Measurements from ENCODE around the gene COL4A6. TPM values are rescaled to one million over a fixed set of nuclear protein-coding genes. Genes with fewer than 3 reads are reported as not detected.
A peak's percentile ranks its signal among the peaks of the same experiment; 100 is the strongest.

COL4A6 gene
- total RNA-seq, 1 donor from 2014 or later, result 4.1 TPM

DNA sequence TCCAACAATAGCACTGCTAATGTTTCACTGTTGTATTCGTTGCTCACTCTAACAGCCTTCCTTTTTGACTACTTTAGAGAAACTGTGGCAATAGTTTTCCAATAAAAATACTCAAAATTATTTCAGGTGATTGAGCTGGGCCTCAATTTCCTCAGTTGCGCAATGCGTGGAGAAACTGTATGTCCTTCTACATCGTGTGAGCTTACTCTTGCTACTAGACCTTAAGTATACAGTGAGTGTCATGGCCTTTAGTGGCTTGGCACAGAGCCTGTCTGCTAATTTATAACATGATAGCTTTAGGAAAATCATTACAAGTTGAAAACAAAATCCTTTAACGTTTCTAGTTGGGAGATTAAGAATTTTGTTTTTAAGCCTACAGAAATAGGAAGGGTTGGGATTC, 114.5 kb downstream of the COL4A6 start:
- no peaks in the 10 kb centered on the region for H3K27me3 Mint-ChIP-seq (ENCODE audit: low read depth)
- H3K27ac Mint-ChIP-seq (ENCODE audit: unreplicated experiment), result no peak overlapping the region
- H3K9me3 Mint-ChIP-seq (ENCODE audit: low read depth), result no peaks in the 10 kb centered on the region
- H3K4me1 Mint-ChIP-seq (ENCODE audit: low read depth), result no peaks in the 10 kb centered on the region
- H3K4me3 Mint-ChIP-seq (ENCODE audit: unreplicated experiment), result no peak overlapping the region
- TF ChIP-seq, protein P1, sequence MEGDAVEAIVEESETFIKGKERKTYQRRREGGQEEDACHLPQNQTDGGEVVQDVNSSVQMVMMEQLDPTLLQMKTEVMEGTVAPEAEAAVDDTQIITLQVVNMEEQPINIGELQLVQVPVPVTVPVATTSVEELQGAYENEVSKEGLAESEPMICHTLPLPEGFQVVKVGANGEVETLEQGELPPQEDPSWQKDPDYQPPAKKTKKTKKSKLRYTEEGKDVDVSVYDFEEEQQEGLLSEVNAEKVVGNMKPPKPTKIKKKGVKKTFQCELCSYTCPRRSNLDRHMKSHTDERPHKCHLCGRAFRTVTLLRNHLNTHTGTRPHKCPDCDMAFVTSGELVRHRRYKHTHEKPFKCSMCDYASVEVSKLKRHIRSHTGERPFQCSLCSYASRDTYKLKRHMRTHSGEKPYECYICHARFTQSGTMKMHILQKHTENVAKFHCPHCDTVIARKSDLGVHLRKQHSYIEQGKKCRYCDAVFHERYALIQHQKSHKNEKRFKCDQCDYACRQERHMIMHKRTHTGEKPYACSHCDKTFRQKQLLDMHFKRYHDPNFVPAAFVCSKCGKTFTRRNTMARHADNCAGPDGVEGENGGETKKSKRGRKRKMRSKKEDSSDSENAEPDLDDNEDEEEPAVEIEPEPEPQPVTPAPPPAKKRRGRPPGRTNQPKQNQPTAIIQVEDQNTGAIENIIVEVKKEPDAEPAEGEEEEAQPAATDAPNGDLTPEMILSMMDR (IDR thresholded peaks at IDR 0.05), result no peak
- DNase-seq (ENCODE audit: low spot score), result no peak
- H3K36me3 Mint-ChIP-seq (ENCODE audit: low read depth), result peaks cover 1% of the 10 kb centered on the region

DNA sequence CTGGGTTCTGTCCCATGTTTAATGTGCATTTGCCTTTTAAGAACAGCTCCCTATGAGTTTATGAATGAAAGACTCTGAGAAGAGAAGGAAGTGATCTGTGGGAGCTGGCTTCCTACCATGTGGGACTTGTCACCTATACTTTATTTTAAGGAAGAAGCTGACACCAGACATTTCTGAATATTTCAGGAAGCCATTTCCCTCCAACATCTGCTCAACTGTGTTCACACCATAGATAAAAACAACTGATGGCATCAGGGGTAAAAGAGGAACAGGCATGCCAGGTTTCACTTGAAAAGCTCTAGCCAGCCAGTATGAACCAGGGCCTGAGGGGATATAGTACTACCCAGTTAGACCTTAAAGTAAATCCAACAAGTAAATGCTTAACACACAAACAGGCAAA, 116.0 kb downstream of the COL4A6 start:
- DNase-seq (ENCODE audit: low spot score), result no peak
- TF ChIP-seq, protein P1 (IDR thresholded peaks at IDR 0.05), result no peak
- H3K27me3 Mint-ChIP-seq (ENCODE audit: low read depth), result no peaks in the 10 kb centered on the region
- no peaks in the 10 kb centered on the region for H3K4me1 Mint-ChIP-seq (ENCODE audit: low read depth)
- H3K4me3 Mint-ChIP-seq (ENCODE audit: unreplicated experiment), result no peak overlapping the region
- H3K36me3 Mint-ChIP-seq (ENCODE audit: low read depth), result peaks cover 1% of the 10 kb centered on the region
- no peak overlapping the region for H3K27ac Mint-ChIP-seq (ENCODE audit: unreplicated experiment)
- no peaks in the 10 kb centered on the region for H3K9me3 Mint-ChIP-seq (ENCODE audit: low read depth)

GRCh38 chrX:108316456-108316855, 121.8 kb downstream of the COL4A6 start:
- Mint-ChIP-seq H3K4me3 (ENCODE audit: unreplicated experiment) (no peak overlapping the region), H3K27ac (ENCODE audit: unreplicated experiment) (no peak overlapping the region), H3K9me3 (ENCODE audit: low read depth) (peaks cover 6% of the 10 kb centered on the region), H3K36me3 (ENCODE audit: low read depth) (no peaks in the 10 kb centered on the region), H3K27me3 (ENCODE audit: low read depth) (no peaks in the 10 kb centered on the region), H3K4me1 (ENCODE audit: low read depth) (peaks cover 14% of the 10 kb centered on the region)
- TF ChIP-seq, protein P1 (IDR thresholded peaks at IDR 0.05), result no peak
- no peak for DNase-seq (ENCODE audit: low spot score)

- Mint-ChIP-seq H3K4me3 (ENCODE audit: unreplicated experiment) (no peak overlapping the region), H3K4me1 (ENCODE audit: low read depth) (peaks cover 14% of the 10 kb centered on the region), H3K27ac (ENCODE audit: unreplicated experiment) (no peak overlapping the region), H3K27me3 (ENCODE audit: low read depth) (no peaks in the 10 kb centered on the region), H3K36me3 (ENCODE audit: low read depth) (no peaks in the 10 kb centered on the region), H3K9me3 (ENCODE audit: low read depth) (peaks cover 6% of the 10 kb centered on the region)
- DNase-seq (ENCODE audit: low spot score), result no peak
- TF ChIP-seq, protein P1 (IDR thresholded peaks at IDR 0.05), result no peak
Observed at GRCh38 chrX:108313669-108314068, 124.6 kb downstream of the COL4A6 start.

DNA sequence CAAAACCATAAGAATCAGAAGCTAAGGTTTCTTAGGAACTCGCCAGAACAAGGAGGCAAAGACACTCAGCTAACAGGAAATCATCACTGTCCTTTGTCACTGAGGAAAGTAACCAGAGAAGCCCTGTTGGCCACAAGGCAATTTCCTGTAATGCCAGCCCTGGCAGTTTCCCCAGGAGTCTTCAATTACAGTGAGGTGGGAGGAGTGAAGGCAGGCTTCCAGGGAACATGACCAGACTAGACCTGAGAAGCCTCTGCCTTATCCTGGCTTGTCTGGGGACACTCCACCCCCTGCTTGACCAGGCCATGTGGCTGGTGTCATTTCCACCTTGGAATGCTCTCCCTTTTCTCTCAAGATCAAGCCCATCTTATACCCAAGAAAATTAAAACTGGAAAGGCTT, 125.3 kb downstream of the COL4A6 start:
- Mint-ChIP-seq H3K27ac (ENCODE audit: unreplicated experiment) (peak overlapping the region; percentile 80), H3K9me3 (ENCODE audit: low read depth) (peaks cover 6% of the 10 kb centered on the region), H3K4me1 (ENCODE audit: low read depth) (peaks cover 18% of the 10 kb centered on the region), H3K27me3 (ENCODE audit: low read depth) (no peaks in the 10 kb centered on the region), H3K4me3 (ENCODE audit: unreplicated experiment) (no peak overlapping the region), H3K36me3 (ENCODE audit: low read depth) (no peaks in the 10 kb centered on the region)
- TF ChIP-seq, protein P1 (IDR thresholded peaks at IDR 0.05), result no peak
- DNase-seq (ENCODE audit: low spot score), result no peak
